GM23338 (cell line): ENCODE data around the gene CRYZL1. TPM values are rescaled to one million over a fixed set of nuclear protein-coding genes. Genes with fewer than 3 reads are reported as not detected.

ENCODE experiments used
- ATAC-seq: fragments of 200-7000 bp; cut with Tn5 transposase; 3 replicates; pipeline ENCODE4 v1.9.1; 2020
- DNase-seq: peaks from one replicate; pipeline ENCODE4 v3.0.0-alpha.2; 2015; ENCODE audit warnings: low spot score
- H2AFZ ChIP-seq: fragments of 200-600 bp; sonication (generic); 2 replicates; pipeline ENCODE4 v1.8.0; 2016; ENCODE audit warnings: antibody characterized with exemption, mild to moderate bottlenecking, moderate library complexity
- H3F3A ChIP-seq: fragments of 200-600 bp; sonication (generic); replicated peaks from 2 replicates; pipeline ENCODE4 v1.8.0; 2017; ENCODE audit warnings: antibody characterized with exemption, mixed run types, low read depth
- H3K27ac ChIP-seq: fragments of 200-600 bp; sonication (generic); 2 replicates; pipeline ENCODE4 v1.6.1; 2016; ENCODE audit warnings: low read depth
- H3K27me3 ChIP-seq: fragments of 200-600 bp; sonication (generic); 2 replicates; pipeline ENCODE4 v1.8.0; 2016; ENCODE audit warnings: mild to moderate bottlenecking, mixed run types, moderate library complexity; ENCODE audit not compliant: insufficient read depth
- H3K36me3 ChIP-seq: fragments of 200-600 bp; sonication (generic); 2 replicates; pipeline ENCODE4 v1.8.0; 2016; ENCODE audit warnings: mild to moderate bottlenecking; ENCODE audit not compliant: insufficient read depth
- H3K4me1 ChIP-seq: fragments of 200-600 bp; sonication (generic); 2 replicates; pipeline ENCODE4 v1.8.0; 2016; ENCODE audit warnings: mild to moderate bottlenecking, moderate library complexity; ENCODE audit not compliant: insufficient read depth
- H3K4me2 ChIP-seq: fragments of 200-600 bp; sonication (generic); 2 replicates; pipeline ENCODE4 v1.7.1; 2017; ENCODE audit warnings: mixed run types
- H3K4me3 ChIP-seq: fragments of 200-600 bp; sonication (generic); 2 replicates; pipeline ENCODE4 v1.6.1; 2016; ENCODE audit warnings: mixed run types
- H3K79me2 ChIP-seq: fragments of 200-600 bp; sonication (generic); replicated peaks from 2 replicates; pipeline ENCODE4 v1.8.0; 2017; ENCODE audit warnings: mild to moderate bottlenecking; ENCODE audit not compliant: insufficient read depth
- H3K9me2 ChIP-seq: fragments of 200-600 bp; sonication (generic); 2 replicates; pipeline ENCODE4 v1.8.0; 2017; ENCODE audit not compliant: insufficient read depth
- H4K20me1 ChIP-seq: fragments of 200-600 bp; sonication (generic); replicated peaks from 2 replicates; pipeline ENCODE4 v1.8.0; 2017; ENCODE audit warnings: mild to moderate bottlenecking; ENCODE audit not compliant: insufficient read depth
- H3K27ac Mint-ChIP-seq: 2 replicates; pipeline ENCODE4 v1.8.0; 2020; ENCODE audit warnings: inconsistent platforms, mild to moderate bottlenecking, moderate library complexity, mixed read lengths
- H3K27me3 Mint-ChIP-seq: 3 replicates; pipeline ENCODE4 v1.8.0; 2022; ENCODE audit warnings: low read depth, mild to moderate bottlenecking, moderate library complexity, mixed read lengths, inconsistent platforms; ENCODE audit not compliant: insufficient read depth, poor library complexity
- H3K36me3 Mint-ChIP-seq: 3 replicates; pipeline ENCODE4 v1.8.0; 2021; ENCODE audit warnings: low read depth, mild to moderate bottlenecking, inconsistent platforms, moderate library complexity, mixed read lengths
- H3K4me1 Mint-ChIP-seq: 3 replicates; pipeline ENCODE4 v1.8.0; 2020; ENCODE audit warnings: mild to moderate bottlenecking, inconsistent platforms, mixed read lengths
- H3K4me3 Mint-ChIP-seq: 3 replicates; pipeline ENCODE4 v1.8.0; 2021; ENCODE audit warnings: moderate library complexity, mild to moderate bottlenecking, inconsistent platforms, mixed read lengths
- H3K9me3 Mint-ChIP-seq: 3 replicates; pipeline ENCODE4 v1.8.0; 2020; ENCODE audit warnings: moderate library complexity, mild to moderate bottlenecking, inconsistent platforms, mixed read lengths
- CREB1 ChIP-seq: fragments of 250-450 bp; sonication (Bioruptor Pico); IDR thresholded peaks from 2 replicates; pipeline ENCODE4 v1.5.0; 2020; ENCODE audit warnings: low read depth, mild to moderate bottlenecking, moderate library complexity
- ETS1 ChIP-seq: IDR thresholded peaks from 2 replicates; pipeline ENCODE4 v1.6.1; 2016; ENCODE audit warnings: antibody characterized with exemption
- EZH2 ChIP-seq: fragments of 200-600 bp; sonication (generic); IDR thresholded peaks from one replicate; pipeline ENCODE4 v1.8.0; 2017; ENCODE audit warnings: antibody characterized with exemption, mild to moderate bottlenecking, low read depth; ENCODE audit not compliant: unreplicated experiment
- EZH2phosphoT487 ChIP-seq: fragments of 200-600 bp; sonication (generic); IDR thresholded peaks from one replicate; pipeline ENCODE4 v1.8.1; 2018; ENCODE audit warnings: antibody characterized with exemption; ENCODE audit not compliant: unreplicated experiment
- JUNB ChIP-seq: IDR thresholded peaks from one replicate; pipeline ENCODE4 v1.6.1; 2016; ENCODE audit warnings: antibody characterized with exemption; ENCODE audit not compliant: unreplicated experiment
- NANOG ChIP-seq: IDR thresholded peaks from 2 replicates; pipeline ENCODE4 v1.6.1; 2016; ENCODE audit warnings: antibody characterized with exemption, borderline replicate concordance
- POLR2AphosphoS5 ChIP-seq: IDR thresholded peaks from 2 replicates; pipeline ENCODE4 v1.6.1; 2016; ENCODE audit warnings: antibody characterized with exemption, low read depth
- STAT1 ChIP-seq: IDR thresholded peaks from one replicate; pipeline ENCODE4 v1.6.1; 2016; ENCODE audit warnings: antibody characterized with exemption; ENCODE audit not compliant: unreplicated experiment
- ZNF114 ChIP-seq: fragments of 250-450 bp; sonication (Bioruptor Pico); IDR thresholded peaks from 2 replicates; pipeline ENCODE4 v1.5.0; 2020; ENCODE audit warnings: mild to moderate bottlenecking, moderate library complexity
- ZNF331 ChIP-seq: fragments of 250-450 bp; sonication (Bioruptor Pico); IDR thresholded peaks from 2 replicates; pipeline ENCODE4 v1.5.0; 2020; ENCODE audit warnings: low read depth, mild to moderate bottlenecking, moderate library complexity
- ZNF462 ChIP-seq: fragments of 250-450 bp; sonication (Bioruptor Pico); IDR thresholded peaks from 2 replicates; pipeline ENCODE4 v1.5.0; 2020; ENCODE audit warnings: mild to moderate bottlenecking, moderate library complexity
- polyA plus RNA-seq: library from polyadenylated mRNA; unstranded; fragments of >200 nt; fragmentation: Nextera tagmentation; extraction: Ambion mirVana; gene quantifications from 2 replicates; pipeline ENCODE4 v1.2.1, GENCODE V29; 2016
- total RNA-seq: library from RNA; depleted of rRNA; stranded (reverse); fragments of >200 nt; shearing (Covaris generic); gene quantifications from 2 replicates; pipeline ENCODE4 v1.2.3, GENCODE V29; 2014
- TF ChIP-seq, protein P1 (sequence below): IDR thresholded peaks from one replicate; pipeline ENCODE4 v1.6.1; 2018; ENCODE audit warnings: antibody characterized with exemption; ENCODE audit not compliant: unreplicated experiment
- TF ChIP-seq, protein P2 (sequence below), 2 experiments: fragments of 200-600 bp in 1 of 2; sonication (generic) in 1 of 2; conservative IDR thresholded peaks; 2 replicates each; pipeline versions ENCODE4 v1.5.1 to v1.6.1; 2016 to 2017; ENCODE audit warnings: antibody characterized with exemption in 2 of 2, low read depth in 2 of 2, mild to moderate bottlenecking in 2 of 2, moderate library complexity in 1 of 2

CRYZL1 gene
- total and polyA plus RNA-seq, 2 experiments from 2014 or later = 23.8 to 40.5 TPM

DNA sequence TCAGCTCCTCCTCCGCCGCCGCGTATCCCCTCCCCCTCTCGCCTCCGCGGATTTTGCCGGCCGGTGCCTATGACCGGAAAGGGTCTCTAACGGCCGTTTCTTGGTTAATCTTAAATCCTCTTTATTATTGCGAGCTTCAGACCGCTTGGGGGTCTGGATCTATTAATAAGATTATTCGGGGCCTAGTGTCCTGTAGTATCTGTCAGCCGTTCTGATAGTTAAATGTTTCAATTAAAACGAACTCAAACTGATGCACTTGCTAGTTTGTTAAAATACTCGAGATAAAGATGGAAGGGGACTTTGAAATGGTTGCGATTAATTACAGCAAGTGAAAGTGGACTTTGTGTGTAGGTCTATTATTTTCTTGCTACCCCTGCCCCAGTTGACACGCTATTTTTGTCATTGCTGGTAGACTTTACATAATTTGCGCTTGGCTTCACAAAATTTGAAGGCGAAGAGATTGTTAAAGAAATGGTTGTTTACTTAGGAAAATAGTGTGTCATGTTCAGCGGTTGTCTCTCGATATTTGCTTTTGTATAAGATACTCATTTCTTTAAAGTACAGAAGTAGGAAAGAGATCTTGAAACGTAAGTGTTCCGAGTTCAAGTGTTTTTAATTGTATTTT lies 97.9 kb downstream of the CRYZL1 start:
- Histone ChIP-seq H3K4me1 (peaks cover 7% of the 10 kb centered on the region), H3K27me3 (no peaks in the 10 kb centered on the region), H3F3A (peaks cover 13% of the 10 kb centered on the region), H4K20me1 (peaks cover 37% of the 10 kb centered on the region), H3K27ac (peak overlapping the region; percentile 96), H3K36me3 (peaks cover 27% of the 10 kb centered on the region), H3K9me2 (no peaks in the 10 kb centered on the region), H2AFZ (no peak overlapping the region), H3K79me2 (peaks cover 90% of the 10 kb centered on the region), H3K4me2 (peak overlapping the region; percentile 87), H3K4me3 (peak overlapping the region; percentile 97)
- Mint-ChIP-seq H3K4me3 (peak overlapping the region; percentile 96), H3K4me1 (peaks cover 11% of the 10 kb centered on the region), H3K36me3 (peaks cover 62% of the 10 kb centered on the region), H3K9me3 (no peaks in the 10 kb centered on the region), H3K27ac (peak overlapping the region; percentile 100), H3K27me3 (peaks cover 8% of the 10 kb centered on the region)
- ATAC-seq (peak; percentile 42), DNase-seq (no peak)
- no peak for TF ChIP-seq POLR2AphosphoS5
- TF ChIP-seq, protein P1, sequence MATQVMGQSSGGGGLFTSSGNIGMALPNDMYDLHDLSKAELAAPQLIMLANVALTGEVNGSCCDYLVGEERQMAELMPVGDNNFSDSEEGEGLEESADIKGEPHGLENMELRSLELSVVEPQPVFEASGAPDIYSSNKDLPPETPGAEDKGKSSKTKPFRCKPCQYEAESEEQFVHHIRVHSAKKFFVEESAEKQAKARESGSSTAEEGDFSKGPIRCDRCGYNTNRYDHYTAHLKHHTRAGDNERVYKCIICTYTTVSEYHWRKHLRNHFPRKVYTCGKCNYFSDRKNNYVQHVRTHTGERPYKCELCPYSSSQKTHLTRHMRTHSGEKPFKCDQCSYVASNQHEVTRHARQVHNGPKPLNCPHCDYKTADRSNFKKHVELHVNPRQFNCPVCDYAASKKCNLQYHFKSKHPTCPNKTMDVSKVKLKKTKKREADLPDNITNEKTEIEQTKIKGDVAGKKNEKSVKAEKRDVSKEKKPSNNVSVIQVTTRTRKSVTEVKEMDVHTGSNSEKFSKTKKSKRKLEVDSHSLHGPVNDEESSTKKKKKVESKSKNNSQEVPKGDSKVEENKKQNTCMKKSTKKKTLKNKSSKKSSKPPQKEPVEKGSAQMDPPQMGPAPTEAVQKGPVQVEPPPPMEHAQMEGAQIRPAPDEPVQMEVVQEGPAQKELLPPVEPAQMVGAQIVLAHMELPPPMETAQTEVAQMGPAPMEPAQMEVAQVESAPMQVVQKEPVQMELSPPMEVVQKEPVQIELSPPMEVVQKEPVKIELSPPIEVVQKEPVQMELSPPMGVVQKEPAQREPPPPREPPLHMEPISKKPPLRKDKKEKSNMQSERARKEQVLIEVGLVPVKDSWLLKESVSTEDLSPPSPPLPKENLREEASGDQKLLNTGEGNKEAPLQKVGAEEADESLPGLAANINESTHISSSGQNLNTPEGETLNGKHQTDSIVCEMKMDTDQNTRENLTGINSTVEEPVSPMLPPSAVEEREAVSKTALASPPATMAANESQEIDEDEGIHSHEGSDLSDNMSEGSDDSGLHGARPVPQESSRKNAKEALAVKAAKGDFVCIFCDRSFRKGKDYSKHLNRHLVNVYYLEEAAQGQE = no peak
- no peak for TF ChIP-seq ZNF114 (CRISPR knock-in tag)
- TF ChIP-seq ZNF462 (CRISPR knock-in tag) = no peak
- TF ChIP-seq CREB1 (CRISPR knock-in tag) = no peak
- no peak for TF ChIP-seq NANOG
- TF ChIP-seq EZH2phosphoT487 = no peak
- no peak for TF ChIP-seq JUNB
- no peak for TF ChIP-seq ETS1
- TF ChIP-seq ZNF331 = no peak
- no peak for TF ChIP-seq EZH2
- TF ChIP-seq, protein P2, sequence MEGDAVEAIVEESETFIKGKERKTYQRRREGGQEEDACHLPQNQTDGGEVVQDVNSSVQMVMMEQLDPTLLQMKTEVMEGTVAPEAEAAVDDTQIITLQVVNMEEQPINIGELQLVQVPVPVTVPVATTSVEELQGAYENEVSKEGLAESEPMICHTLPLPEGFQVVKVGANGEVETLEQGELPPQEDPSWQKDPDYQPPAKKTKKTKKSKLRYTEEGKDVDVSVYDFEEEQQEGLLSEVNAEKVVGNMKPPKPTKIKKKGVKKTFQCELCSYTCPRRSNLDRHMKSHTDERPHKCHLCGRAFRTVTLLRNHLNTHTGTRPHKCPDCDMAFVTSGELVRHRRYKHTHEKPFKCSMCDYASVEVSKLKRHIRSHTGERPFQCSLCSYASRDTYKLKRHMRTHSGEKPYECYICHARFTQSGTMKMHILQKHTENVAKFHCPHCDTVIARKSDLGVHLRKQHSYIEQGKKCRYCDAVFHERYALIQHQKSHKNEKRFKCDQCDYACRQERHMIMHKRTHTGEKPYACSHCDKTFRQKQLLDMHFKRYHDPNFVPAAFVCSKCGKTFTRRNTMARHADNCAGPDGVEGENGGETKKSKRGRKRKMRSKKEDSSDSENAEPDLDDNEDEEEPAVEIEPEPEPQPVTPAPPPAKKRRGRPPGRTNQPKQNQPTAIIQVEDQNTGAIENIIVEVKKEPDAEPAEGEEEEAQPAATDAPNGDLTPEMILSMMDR (conservative IDR thresholded peaks at IDR 0.05; ENCODE audit: low read depth in 2 of 2) = no peak
- TF ChIP-seq STAT1 = no peak
